GM19324 (cell line): ENCODE measurements around the gene WNK1.
A peak's percentile ranks its signal among the peaks of the same experiment; 100 is the strongest.
"Not testable (repeated sequence)": the region's sequence is repeated elsewhere in the genome, so short reads cannot be mapped to it uniquely, and the experiment has no call there.

ENCODE experiments used
- ATAC-seq: cut with Tn5 transposase; IDR thresholded peaks from one replicate; pipeline ENCODE4 v1.9.1; 2021; ENCODE audit warnings: mild to moderate bottlenecking, moderate library complexity; ENCODE audit not compliant: unreplicated experiment, low FRiP score

Gene WNK1

GRCh38 chr12:810671-811415 lies 58.5 kb downstream of the WNK1 start:
- ATAC-seq: no peak

GRCh38 chr12:812950-813349 lies 60.6 kb downstream of the WNK1 start:
- ATAC-seq: no peak

GRCh38 chr12:817456-817855 lies 65.1 kb downstream of the WNK1 start:
- ATAC-seq: not testable (repeated sequence)

GRCh38 chr12:817941-818600 lies 65.7 kb downstream of the WNK1 start:
- ATAC-seq: no peak

GRCh38 chr12:818733-819132 lies 66.4 kb downstream of the WNK1 start:
- no peak for ATAC-seq

GRCh38 chr12:820336-820735 lies 68.0 kb downstream of the WNK1 start:
- no peak for ATAC-seq

- peak; percentile 68 for ATAC-seq
These were observed 70.8 kb downstream of the WNK1 start for GRCh38 chr12:823028-823698.

- no peak for ATAC-seq
These were observed 74.0 kb downstream of the WNK1 start for GRCh38 chr12:826331-826730.

GRCh38 chr12:828726-829395 lies 76.5 kb downstream of the WNK1 start:
- ATAC-seq: no peak

- no peak for ATAC-seq
These were observed 77.9 kb downstream of the WNK1 start for GRCh38 chr12:830111-830867.

- ATAC-seq: no peak
These were observed 83.6 kb downstream of the WNK1 start for GRCh38 chr12:835754-836518.

GRCh38 chr12:836952-837351 lies 84.6 kb downstream of the WNK1 start:
- no peak for ATAC-seq

- ATAC-seq: no peak
These were observed 85.2 kb downstream of the WNK1 start for GRCh38 chr12:837548-837947.

GRCh38 chr12:843609-844008 lies 91.2 kb downstream of the WNK1 start:
- no peak for ATAC-seq

GRCh38 chr12:846421-846820 lies 94.0 kb downstream of the WNK1 start:
- ATAC-seq: no peak

- no peak for ATAC-seq
These were observed 95.9 kb downstream of the WNK1 start for GRCh38 chr12:848173-848865.

- no peak for ATAC-seq
These were observed 96.6 kb downstream of the WNK1 start for GRCh38 chr12:848882-849527.

- ATAC-seq: not testable (repeated sequence)
These were observed 97.5 kb downstream of the WNK1 start for GRCh38 chr12:849733-850437.
